Stomach (tissue), 9 donors: ENCODE data around the gene RER1. TPM values are rescaled to one million over a fixed set of nuclear protein-coding genes. Genes with fewer than 3 reads are reported as not detected.

Source experiments
- DNase-seq, 2 donors: peaks; one replicate each; pipeline versions ENCODE4 v3.0.0 to v3.0.0-alpha.2; 2013 to 2019
- H3K27ac ChIP-seq, 5 donors: fragments of 200-600 bp in 4 of 5; sonication (generic) in 4 of 5; one replicate each; pipeline ENCODE4 v1.5.1; 2013 to 2019; ENCODE audit warnings: mild to moderate bottlenecking in 1 of 5, moderate library complexity in 1 of 5
- H3K27me3 ChIP-seq, 3 donors: fragments of 200-600 bp; sonication (generic); one replicate each; pipeline ENCODE4 v1.5.1; 2017 to 2019; ENCODE audit warnings: mixed run types in 1 of 3
- H3K36me3 ChIP-seq, 4 donors: fragments of 200-600 bp; sonication (generic); 1 replicate in 3 of 4; 2 replicates in 1 of 4; pipeline ENCODE4 v1.5.1; 2016 to 2019
- H3K4me1 ChIP-seq, 4 donors: fragments of 200-600 bp; sonication (generic); one replicate each; pipeline ENCODE4 v1.5.1; 2016 to 2019
- H3K4me3 ChIP-seq, 4 donors: fragments of 200-600 bp; sonication (generic) in 3 of 4; one replicate each; pipeline ENCODE4 v1.5.1; 2016 to 2019; ENCODE audit warnings: mild to moderate bottlenecking in 1 of 4
- H3K9me3 ChIP-seq, 4 donors: fragments of 200-600 bp; sonication (generic); one replicate each; pipeline ENCODE4 v1.5.1; 2016 to 2019
- EP300 ChIP-seq: sonication (generic); formaldehyde crosslinking; IDR thresholded peaks from one replicate; pipeline ENCODE4 v1.6.1; 2017; ENCODE audit warnings: antibody characterized with exemption
- POLR2A ChIP-seq, 4 donors: fragments of 450-650 bp; IDR thresholded peaks; one replicate each; pipeline ENCODE4 v1.6.1; 2016; ENCODE audit warnings: antibody characterized with exemption in 4 of 4, control low read depth in 2 of 4, mild to moderate bottlenecking in 1 of 4, moderate library complexity in 1 of 4
- POLR2AphosphoS5 ChIP-seq, 3 donors: sonication (generic); formaldehyde crosslinking; IDR thresholded peaks; one replicate each; pipeline ENCODE4 v1.6.1; 2016; ENCODE audit warnings: antibody characterized with exemption in 3 of 3
- WGBS, 5 donors: extraction: QIAGEN DNeasy Blood & Tissue Kit in 3 of 5; methylation state at CpG; one replicate each; pipeline versions ENCODE4 v1.1.5 to v1.1.7; 2013 to 2018; 5-methylcytosine and 5-hydroxymethylcytosine counted together
- intact Hi-C: fragments of 100-400 bp; cut with DNase I; formaldehyde crosslinking; loops from one replicate; pipeline ENCODE4 v1.15.1; 2023; ENCODE audit warnings: low total_unique reads
- polyA plus RNA-seq, 3 donors: library from polyadenylated mRNA; stranded (reverse); fragments of 200-250 nt; gene quantifications; one replicate each; pipeline ENCODE4 v1.2.3, GENCODE V29; 2013
- total RNA-seq, 5 donors: library from RNA; depleted of rRNA; stranded (reverse); fragments of >200 nt; gene quantifications; one replicate each; pipeline versions ENCODE4 v1.1.0 to v1.2.3, GENCODE V29; 2014 to 2016
- TF ChIP-seq, protein P1 (sequence below), 7 experiments: fragments of 450-650 bp in 4 of 7; fragments of 200-600 bp in 3 of 7; sonication (generic) in 3 of 7; IDR thresholded peaks; one replicate each; pipeline ENCODE4 v1.5.1; 2016 to 2019; ENCODE audit warnings: antibody characterized with exemption in 7 of 7, control low read depth in 2 of 7, mild to moderate bottlenecking in 1 of 7
- donor health status: healthy with polysubstance abuse.
- donor health status: Bipolar disorder and iron deficiency.
- donor health status: healthy.

Gene RER1
- total and polyA plus RNA-seq, 8 donors = 38.2 to 73.6 (median 66.7) TPM

DNA sequence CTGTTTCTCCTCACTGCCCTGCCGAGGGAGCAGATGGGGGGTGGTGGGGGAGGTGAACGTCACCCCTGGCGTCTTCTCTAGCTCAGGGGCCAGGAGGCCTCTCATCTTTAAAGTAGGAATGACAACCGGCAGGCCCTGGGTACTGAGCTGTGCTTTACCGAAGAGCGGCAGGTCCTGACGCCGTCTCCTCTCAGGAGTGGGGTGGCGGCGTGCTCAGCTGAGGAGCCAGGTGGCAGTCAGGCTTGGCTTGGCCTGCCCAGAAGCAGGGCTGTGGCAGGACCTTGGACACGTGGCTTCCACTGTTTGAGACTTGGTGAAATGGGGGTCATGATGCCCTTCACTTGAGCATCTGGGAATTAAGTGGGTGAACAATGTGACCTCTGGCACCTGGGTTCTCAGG is 3.1 kb downstream of the RER1 start:
- 59 to 78% (median 59%) methylated on average over 8 to 11 of the region's 11 CpGs for WGBS, 5 donors
- intact Hi-C loops = no loop called here
- H3K36me3 ChIP-seq = peaks cover 36 to 67% (median 61%) of the 10 kb centered on the region in 4 donors

DNA sequence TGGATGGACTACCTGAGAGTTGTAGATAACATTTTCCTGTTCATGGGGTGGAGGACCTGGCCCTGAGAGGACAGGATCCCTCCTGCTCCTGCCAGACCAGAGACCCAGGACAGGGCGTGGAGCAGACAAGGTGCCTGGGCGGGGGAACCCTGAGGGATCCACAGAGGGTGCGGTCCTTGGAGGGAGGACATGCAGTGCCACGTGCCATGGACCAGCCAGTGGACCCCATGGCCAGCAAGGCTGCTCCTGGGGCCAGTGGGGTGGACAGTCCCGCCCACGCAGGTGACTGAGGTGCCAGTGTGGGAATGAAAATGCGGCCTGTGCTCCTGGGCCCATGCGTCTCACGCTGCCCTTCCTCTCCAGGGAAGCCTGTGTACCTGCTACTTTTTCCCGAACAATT is 3.6 kb downstream of the RER1 start:
- intact Hi-C loops = no loop called here
- TF ChIP-seq POLR2A (IDR thresholded peaks at IDR 0.05) (no peak), EP300 (no peak), POLR2AphosphoS5 (IDR thresholded peaks at IDR 0.05) (no peak)
- TF ChIP-seq, protein P1, sequence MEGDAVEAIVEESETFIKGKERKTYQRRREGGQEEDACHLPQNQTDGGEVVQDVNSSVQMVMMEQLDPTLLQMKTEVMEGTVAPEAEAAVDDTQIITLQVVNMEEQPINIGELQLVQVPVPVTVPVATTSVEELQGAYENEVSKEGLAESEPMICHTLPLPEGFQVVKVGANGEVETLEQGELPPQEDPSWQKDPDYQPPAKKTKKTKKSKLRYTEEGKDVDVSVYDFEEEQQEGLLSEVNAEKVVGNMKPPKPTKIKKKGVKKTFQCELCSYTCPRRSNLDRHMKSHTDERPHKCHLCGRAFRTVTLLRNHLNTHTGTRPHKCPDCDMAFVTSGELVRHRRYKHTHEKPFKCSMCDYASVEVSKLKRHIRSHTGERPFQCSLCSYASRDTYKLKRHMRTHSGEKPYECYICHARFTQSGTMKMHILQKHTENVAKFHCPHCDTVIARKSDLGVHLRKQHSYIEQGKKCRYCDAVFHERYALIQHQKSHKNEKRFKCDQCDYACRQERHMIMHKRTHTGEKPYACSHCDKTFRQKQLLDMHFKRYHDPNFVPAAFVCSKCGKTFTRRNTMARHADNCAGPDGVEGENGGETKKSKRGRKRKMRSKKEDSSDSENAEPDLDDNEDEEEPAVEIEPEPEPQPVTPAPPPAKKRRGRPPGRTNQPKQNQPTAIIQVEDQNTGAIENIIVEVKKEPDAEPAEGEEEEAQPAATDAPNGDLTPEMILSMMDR (IDR thresholded peaks at IDR 0.05) = no peak
- Histone ChIP-seq H3K27me3 (no peaks in the 10 kb centered on the region), H3K4me3 (no peak overlapping the region), H3K9me3 (no peaks in the 10 kb centered on the region), H3K27ac (peak overlapping the region in 2 of 5 donors; percentile 27 to 29), H3K4me1 (peaks cover 36 to 54% (median 44%) of the 10 kb centered on the region in 4 donors), H3K36me3 (peaks cover 40 to 72% (median 66%) of the 10 kb centered on the region in 4 donors)
- no peak for DNase-seq
- 73 to 81% (median 79%) methylated on average over 10 of the region's 10 CpGs for WGBS, 5 donors

More for the DNA sequence above, 3.1 kb downstream of the RER1 start:
- Histone ChIP-seq H3K9me3 (no peaks in the 10 kb centered on the region), H3K4me3 (peak overlapping the region in 1 of 4 donors; percentile 100), H3K4me1 (peaks cover 38 to 59% (median 48%) of the 10 kb centered on the region in 4 donors), H3K27ac (peak overlapping the region in 4 of 5 donors; percentile 9 to 32 (median 28)), H3K27me3 (no peaks in the 10 kb centered on the region)
- TF ChIP-seq POLR2A (IDR thresholded peaks at IDR 0.05) = no peak
- no peak for TF ChIP-seq POLR2AphosphoS5 (IDR thresholded peaks at IDR 0.05)
- no peak for TF ChIP-seq EP300
- TF ChIP-seq, protein P1 (IDR thresholded peaks at IDR 0.05) = no peak
- DNase-seq = no peak

DNA sequence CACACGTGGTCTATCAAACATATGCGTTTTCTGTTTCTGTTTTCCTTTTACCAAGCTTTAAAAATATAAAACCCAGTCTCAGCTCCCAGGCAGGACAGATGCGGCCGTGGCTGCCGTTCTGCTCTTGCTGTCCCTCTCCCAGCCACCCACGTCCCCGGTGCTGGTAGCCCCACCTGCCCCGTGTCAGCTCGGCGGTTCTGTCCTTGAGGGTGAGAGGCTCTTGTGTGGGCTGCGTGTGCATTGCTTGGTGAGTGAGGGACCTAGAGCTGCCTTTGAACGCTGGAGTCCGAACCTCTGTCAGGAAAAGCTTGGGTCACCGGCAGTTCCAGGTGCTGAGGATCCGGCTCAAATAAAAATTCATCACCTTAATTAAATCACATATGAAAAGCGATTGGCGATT is 4.4 kb downstream of the RER1 start:
- Histone ChIP-seq H3K36me3 (peaks cover 48 to 80% (median 74%) of the 10 kb centered on the region in 4 donors), H3K9me3 (no peaks in the 10 kb centered on the region), H3K27me3 (no peaks in the 10 kb centered on the region), H3K4me1 (peaks cover 28 to 46% (median 36%) of the 10 kb centered on the region in 4 donors), H3K4me3 (no peak overlapping the region), H3K27ac (no peak overlapping the region)
- TF ChIP-seq, protein P1 (IDR thresholded peaks at IDR 0.05) = no peak
- TF ChIP-seq POLR2A (IDR thresholded peaks at IDR 0.05) = no peak
- no peak for TF ChIP-seq EP300
- TF ChIP-seq POLR2AphosphoS5 (IDR thresholded peaks at IDR 0.05) = no peak
- WGBS, 5 donors = 80 to 93% (median 88%) methylated on average over 17 of the region's 17 CpGs
- intact Hi-C loops = no loop called here
- DNase-seq = no peak

DNA sequence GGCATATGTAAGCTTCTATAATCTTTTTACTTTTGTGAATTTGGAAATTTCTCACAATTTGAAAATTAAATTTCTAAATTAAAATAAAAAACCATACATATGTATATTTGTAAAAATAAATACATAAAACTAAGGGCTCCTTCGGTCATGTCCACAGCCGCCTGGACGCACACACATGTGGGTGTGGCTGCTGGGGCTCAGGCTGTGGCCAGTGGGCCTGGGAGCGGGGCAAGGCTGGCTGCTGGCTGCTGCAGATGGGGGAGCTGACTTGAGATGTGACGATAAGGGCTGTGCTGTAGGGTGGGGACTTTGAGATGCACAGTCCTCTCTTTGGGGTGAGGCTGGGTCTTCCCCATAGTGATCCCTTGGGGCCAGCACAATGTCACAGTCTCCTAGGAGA is 4.8 kb downstream of the RER1 start:
- 90 to 93% (median 92%) methylated on average over 5 of the region's 5 CpGs for WGBS, 5 donors
- no peak for DNase-seq
- no peak overlapping the region for H3K27ac ChIP-seq
- H3K4me3 ChIP-seq = no peak overlapping the region
- H3K9me3 ChIP-seq = no peaks in the 10 kb centered on the region
- intact Hi-C loops = no loop called here
- H3K4me1 ChIP-seq = peaks cover 28 to 44% (median 34%) of the 10 kb centered on the region in 4 donors
- H3K27me3 ChIP-seq = no peaks in the 10 kb centered on the region
- TF ChIP-seq, protein P1 (IDR thresholded peaks at IDR 0.05) = no peak
- no peak for TF ChIP-seq POLR2A (IDR thresholded peaks at IDR 0.05)
- TF ChIP-seq EP300 = no peak
- TF ChIP-seq POLR2AphosphoS5 (IDR thresholded peaks at IDR 0.05) = no peak
- peaks cover 49 to 83% (median 76%) of the 10 kb centered on the region in 4 donors for H3K36me3 ChIP-seq
